ENCODE results near the gene TMEM231.
"Not testable (repeated sequence)": the region's sequence is repeated elsewhere in the genome, so short reads cannot be mapped to it uniquely, and the experiment has no call there.

TMEM231 gene

GRCh38 chr16:75555707-75556430 is at the start of gene TMEM231:
TSS of gene TMEM231 (minus strand) at chr16:75556252. CDS start at chr16:75556209, 43 bp downstream.
- H3K4me3 ChIP-seq (ENCODE audit: low read depth, low read length): peak within 1 kb of the TSS; percentile 72
- no peak for TF ChIP-seq CTCF (IDR thresholded peaks at IDR 0.05; ENCODE audit: control insufficient read depth, extremely low read depth, insufficient read depth)
- peak; percentile 83 for DNase-seq (ENCODE audit: low read depth)

- DNase-seq (ENCODE audit: low read depth): no peak
- no peak overlapping the region for H3K4me3 ChIP-seq (ENCODE audit: low read depth, low read length)
- no peak for TF ChIP-seq CTCF (IDR thresholded peaks at IDR 0.05; ENCODE audit: control insufficient read depth, extremely low read depth, insufficient read depth)
These were observed 47.2 kb upstream of the TMEM231 start for GRCh38 chr16:75603241-75603640.

GRCh38 chr16:75599452-75600277 is 43.6 kb upstream of the TMEM231 start:
- no peak for TF ChIP-seq CTCF (IDR thresholded peaks at IDR 0.05; ENCODE audit: control insufficient read depth, extremely low read depth, insufficient read depth)
- no peak overlapping the region; the same call in 1 of the 2 replicates for H3K4me3 ChIP-seq (ENCODE audit: low read depth, low read length)
- DNase-seq (ENCODE audit: low read depth): peak; percentile 84

- no peak for DNase-seq (ENCODE audit: low read depth)
- TF ChIP-seq CTCF (IDR thresholded peaks at IDR 0.05; ENCODE audit: control insufficient read depth, extremely low read depth, insufficient read depth): no peak
- H3K4me3 ChIP-seq (ENCODE audit: low read depth, low read length): no peak overlapping the region
These were observed 38.1 kb upstream of the TMEM231 start for GRCh38 chr16:75593825-75594820.

- DNase-seq (ENCODE audit: low read depth): no peak
These were observed 37.3 kb upstream of the TMEM231 start for GRCh38 chr16:75593308-75593707.

GRCh38 chr16:75591927-75592326 is 35.9 kb upstream of the TMEM231 start:
- not testable (repeated sequence) for H3K4me3 ChIP-seq (ENCODE audit: low read depth, low read length); DNase-seq (ENCODE audit: low read depth)

More at GRCh38 chr16:75593308-75593707, 37.3 kb upstream of the TMEM231 start:
- TF ChIP-seq CTCF (IDR thresholded peaks at IDR 0.05; ENCODE audit: control insufficient read depth, extremely low read depth, insufficient read depth): no peak
- no peak overlapping the region for H3K4me3 ChIP-seq (ENCODE audit: low read depth, low read length)

Data from LNCaP clone FGC (cell line).